Measurements from ENCODE around the gene APOC4.

DNA sequence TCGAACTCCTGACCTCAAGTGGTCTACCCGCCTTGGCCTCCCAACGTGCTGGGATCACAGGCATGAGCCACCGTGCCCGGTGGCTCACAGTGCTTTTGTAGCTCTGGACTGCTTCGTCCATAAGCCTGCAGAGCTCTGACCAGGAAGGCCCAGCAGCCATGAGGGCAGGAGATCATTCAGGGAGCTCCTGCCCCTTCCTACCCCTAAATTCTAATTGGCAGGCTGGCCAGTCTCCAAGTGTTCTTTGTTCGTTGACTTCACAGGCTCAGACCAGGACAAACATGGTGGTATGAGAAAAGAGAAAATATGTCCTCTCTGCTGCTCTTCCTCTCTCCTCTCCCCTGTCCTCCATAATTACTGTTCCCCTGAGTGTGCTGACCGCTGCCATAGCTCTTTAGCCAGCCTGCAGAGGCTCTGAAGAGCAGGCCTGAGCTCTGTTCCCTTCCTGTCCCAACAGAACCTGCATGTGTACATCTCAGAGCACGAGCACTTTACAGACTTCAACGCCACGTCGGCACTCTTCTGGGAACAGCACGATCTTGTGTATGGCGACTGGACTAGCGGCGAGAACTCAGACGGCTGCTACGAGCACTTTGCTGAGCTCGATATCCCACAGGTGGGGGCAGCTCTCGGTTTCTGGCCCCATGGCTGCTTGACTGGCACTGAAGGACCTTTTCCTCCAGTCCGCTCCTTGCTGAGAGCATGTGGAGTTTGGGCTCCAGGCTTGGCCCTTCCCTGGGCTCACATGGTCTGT, 32.1 kb downstream of the APOC4 start:
- TF ChIP-seq, protein P1, sequence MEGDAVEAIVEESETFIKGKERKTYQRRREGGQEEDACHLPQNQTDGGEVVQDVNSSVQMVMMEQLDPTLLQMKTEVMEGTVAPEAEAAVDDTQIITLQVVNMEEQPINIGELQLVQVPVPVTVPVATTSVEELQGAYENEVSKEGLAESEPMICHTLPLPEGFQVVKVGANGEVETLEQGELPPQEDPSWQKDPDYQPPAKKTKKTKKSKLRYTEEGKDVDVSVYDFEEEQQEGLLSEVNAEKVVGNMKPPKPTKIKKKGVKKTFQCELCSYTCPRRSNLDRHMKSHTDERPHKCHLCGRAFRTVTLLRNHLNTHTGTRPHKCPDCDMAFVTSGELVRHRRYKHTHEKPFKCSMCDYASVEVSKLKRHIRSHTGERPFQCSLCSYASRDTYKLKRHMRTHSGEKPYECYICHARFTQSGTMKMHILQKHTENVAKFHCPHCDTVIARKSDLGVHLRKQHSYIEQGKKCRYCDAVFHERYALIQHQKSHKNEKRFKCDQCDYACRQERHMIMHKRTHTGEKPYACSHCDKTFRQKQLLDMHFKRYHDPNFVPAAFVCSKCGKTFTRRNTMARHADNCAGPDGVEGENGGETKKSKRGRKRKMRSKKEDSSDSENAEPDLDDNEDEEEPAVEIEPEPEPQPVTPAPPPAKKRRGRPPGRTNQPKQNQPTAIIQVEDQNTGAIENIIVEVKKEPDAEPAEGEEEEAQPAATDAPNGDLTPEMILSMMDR (IDR thresholded peaks at IDR 0.05; ENCODE audit: low read depth, low read length), result no peak
- TF ChIP-seq EZH2phosphoT487 (IDR thresholded peaks at IDR 0.05; ENCODE audit: low read depth), result no peak

Data from OCI-LY3 (cell line).